K562 (cell line): ENCODE data around the gene ZKSCAN1. TPM values are rescaled to one million over a fixed set of nuclear protein-coding genes. Genes with fewer than 3 reads are reported as not detected.
A peak's percentile ranks its signal among the peaks of the same experiment; 100 is the strongest.

Experiments
- ATAC-seq: fragments of 200-7000 bp; cut with Tn5 transposase; 3 replicates; pipeline ENCODE4 v1.9.1; 2020; ENCODE audit warnings: moderate library complexity
- BruUV-seq: library from RNA; stranded (reverse); fragments of 400-500 nt; replicated peaks from 2 replicates; lab custom pipeline; 2021; lab: Mats Ljungman, UMichigan
- CTCF ChIA-PET: fragments of 300-600 bp; formaldehyde crosslinking; extraction: SDS; loops from one replicate; lab custom pipeline; 2021; ENCODE audit warnings: low intra/inter-chr PET ratio; lab: Yijun Ruan, JAX
- POLR2A ChIA-PET: fragments of 300-600, 350-650 bp; sonication (Branson Sonifier 250); formaldehyde crosslinking; extraction: SDS; loops from one replicate; lab custom pipeline; 2021; ENCODE audit warnings: antibody characterized with exemption, inconsistent platforms; lab: Yijun Ruan, JAX
- DNase-seq, 4 experiments: peaks; one replicate each; pipeline versions ENCODE4 v3.0.0 to v3.0.0-alpha.2; 2011 to 2018; ENCODE audit warnings: low spot score in 3 of 4, mixed read lengths in 3 of 4; ENCODE audit errors: extremely low read depth in 1 of 4
- FAIRE-seq: peaks from 2 replicates; lab custom pipeline; 2011; peaks lifted over from hg19 to GRCh38; lab: Jason Lieb, UNC
- H2AFZ ChIP-seq: 2 replicates; pipeline ENCODE4 v1.6.0; 2011; ENCODE audit warnings: low read depth, low read length, control low read depth, inconsistent platforms
- H3K27ac ChIP-seq: fragments of 200-600 bp; 3 replicates; pipeline ENCODE4 v1.8.0; 2011; ENCODE audit warnings: low read depth, mild to moderate bottlenecking, control low read depth, inconsistent platforms, low read length, moderate library complexity, mixed read lengths; ENCODE audit errors: extremely low read depth
- H3K27me3 ChIP-seq, 2 experiments: fragments of 300-600 bp in 1 of 2; 2 replicates in 1 of 2; 3 replicates in 1 of 2; pipeline versions ENCODE4 v1.6.0 to v1.8.0; 2011; ENCODE audit warnings: inconsistent platforms in 2 of 2, low read length in 2 of 2, mild to moderate bottlenecking in 1 of 2, mixed read lengths in 1 of 2, moderate library complexity in 1 of 2; ENCODE audit not compliant: control insufficient read depth in 2 of 2, insufficient read depth in 2 of 2
- H3K36me3 ChIP-seq: fragments of 300-600 bp; 3 replicates; pipeline ENCODE4 v1.8.0; 2011; ENCODE audit warnings: mild to moderate bottlenecking, low read length, inconsistent platforms; ENCODE audit not compliant: control insufficient read depth, insufficient read depth
- H3K4me1 ChIP-seq, 2 experiments: fragments of 200-600 bp in 1 of 2; replicated peaks in 1 of 2; 2 replicates in 1 of 2; 3 replicates in 1 of 2; pipeline versions ENCODE4 v1.5.1 to v1.8.0; 2011; ENCODE audit warnings: inconsistent platforms in 2 of 2, low read length in 2 of 2, mild to moderate bottlenecking in 1 of 2, mixed read lengths in 1 of 2, moderate library complexity in 1 of 2; ENCODE audit not compliant: control insufficient read depth in 2 of 2, insufficient read depth in 2 of 2
- H3K4me2 ChIP-seq: 2 replicates; pipeline ENCODE4 v1.6.1; 2011; ENCODE audit warnings: low read length, control low read depth, inconsistent platforms, mixed read lengths; ENCODE audit not compliant: insufficient read depth
- H3K4me3 ChIP-seq: fragments of 200-600 bp; sonication (generic), shearing (Covaris generic); 2 replicates; pipeline ENCODE4 v1.5.1; 2016; ENCODE audit warnings: control low read depth, inconsistent platforms
- H3K79me2 ChIP-seq: fragments of 200-600 bp; 3 replicates; pipeline ENCODE4 v1.8.0; 2011; ENCODE audit warnings: low read length, inconsistent platforms; ENCODE audit not compliant: control insufficient read depth, insufficient read depth
- H3K9ac ChIP-seq, 2 experiments: 2 replicates each; pipeline versions ENCODE4 v1.6.0 to v1.6.1; 2011; ENCODE audit warnings: low read depth in 2 of 2, low read length in 2 of 2, control low read depth in 1 of 2, inconsistent platforms in 1 of 2, mild to moderate bottlenecking in 1 of 2, mixed read lengths in 1 of 2; ENCODE audit not compliant: insufficient read depth in 1 of 2
- H3K9me1 ChIP-seq: one replicate; pipeline ENCODE4 v1.6.0; 2011; ENCODE audit warnings: inconsistent platforms, mild to moderate bottlenecking, low read length, moderate library complexity; ENCODE audit not compliant: control insufficient read depth, insufficient read depth
- H3K9me3 ChIP-seq: replicated peaks from 2 replicates; pipeline ENCODE4 v1.5.1; 2011; ENCODE audit warnings: low read depth, low read length, inconsistent platforms; ENCODE audit not compliant: control insufficient read depth, insufficient read depth
- H4K20me1 ChIP-seq: replicated peaks from 2 replicates; pipeline ENCODE4 v1.6.1; 2011; ENCODE audit warnings: low read length, inconsistent platforms, mixed read lengths; ENCODE audit not compliant: control insufficient read depth, insufficient read depth
- CHD4 ChIP-seq: fragments of 200-600 bp; sonication (generic); IDR thresholded peaks from 3 replicates; pipeline ENCODE4 v1.6.1; 2012; ENCODE audit warnings: low read depth, mild to moderate bottlenecking, mixed read lengths, low read length, inconsistent platforms; ENCODE audit not compliant: insufficient read depth, insufficient replicate concordance, poor library complexity, severe bottlenecking
- FOXK1 ChIP-seq: sonication (generic); formaldehyde crosslinking; IDR thresholded peaks from 2 replicates; pipeline ENCODE4 v1.8.0; 2022; ENCODE audit warnings: missing genetic modification reagents, mild to moderate bottlenecking, borderline replicate concordance
- MITF ChIP-seq: IDR thresholded peaks from 2 replicates; pipeline ENCODE4 v1.6.1; 2014; ENCODE audit warnings: antibody characterized with exemption
- POLR2A ChIP-seq: fragments of 450-650 bp; conservative IDR thresholded peaks from 2 replicates; pipeline ENCODE4 v1.6.1; 2016
- PPARD ChIP-seq: fragments of 250-450 bp; sonication (Bioruptor Pico); IDR thresholded peaks from 2 replicates; pipeline ENCODE4 v1.8.0; 2022; ENCODE audit warnings: inconsistent platforms, mild to moderate bottlenecking, moderate library complexity
- RFX1 ChIP-seq: fragments of 450-650 bp; IDR thresholded peaks from 2 replicates; pipeline ENCODE4 v1.6.1; 2016; ENCODE audit warnings: mild to moderate bottlenecking, moderate library complexity
- ZHX1 ChIP-seq: fragments of 150-350 bp; conservative IDR thresholded peaks from 2 replicates; pipeline ENCODE4 v1.6.1; 2014; ENCODE audit warnings: low read length
- ZNF140 ChIP-seq: fragments of 250-450 bp; sonication (Bioruptor Pico); IDR thresholded peaks from 2 replicates; pipeline ENCODE4 v1.8.0; 2021; ENCODE audit warnings: moderate library complexity, mild to moderate bottlenecking, inconsistent platforms
- ZNF766 ChIP-seq: fragments of 200-800 bp; sonication (Bioruptor generic); conservative IDR thresholded peaks from 2 replicates; pipeline ENCODE4 v1.6.1; 2016; ENCODE audit warnings: missing genetic modification characterization, missing compliant biosample characterization
- WGBS: fragments of 100-300 bp; shearing (Covaris generic); methylation state at CpG from one replicate; pipeline ENCODE4 v1.1.6; 2016; ENCODE audit warnings: low coverage, mixed read lengths; ENCODE audit not compliant: insufficient coverage; ENCODE audit errors: missing lambda C conversion rate; 5-methylcytosine and 5-hydroxymethylcytosine counted together
- in situ Hi-C: fragments of 300-500 bp; cut with MboI; formaldehyde crosslinking; loops from 4 replicates; pipeline ENCODE4 v1.15.0; 2018; ENCODE audit warnings: inconsistent platforms, mixed read lengths
- intact Hi-C: fragments of 100-400 bp; cut with micrococcal nuclease; formaldehyde crosslinking; loops from 2 replicates; pipeline ENCODE4 v1.14.2; 2022
- polyA plus RNA-seq, 8 experiments: library from polyadenylated mRNA; depleted of rRNA in 4 of 8; stranded (reverse) in 5 of 8; unstranded in 3 of 8; fragments of >200 nt; fragmentation: Nextera tagmentation in 2 of 8; fragmentation: Illumina TruSeq in 1 of 8; extraction: Ambion mirVana in 2 of 8; extraction: Trizol in 1 of 8; gene quantifications; 2 replicates each; pipeline versions ENCODE4 v1.2.1 to v1.2.3, GENCODE V29; 2011 to 2014; ENCODE audit warnings: inconsistent platforms in 1 of 8, missing spikeins in 1 of 8
- total RNA-seq, 7 experiments: library from RNA; depleted of rRNA in 6 of 7; stranded (reverse); fragments of >200 nt in 6 of 7; fragmentation: Illumina TruSeq in 2 of 7; extraction: Trizol in 2 of 7; gene quantifications; 2 replicates each; pipeline versions ENCODE4 v1.2.1 to v1.2.3, GENCODE V29; 2011 to 2021; ENCODE audit warnings: low replicate concordance in 1 of 7

Gene ZKSCAN1
- total and polyA plus RNA-seq, 9 of the 15 experiments (the other 6 are each of a cell fraction or from before 2014, with no cell fraction given), result 5.3 to 43.0 (median 23.2) TPM

- TF ChIP-seq RFX1 (no peak), ZNF766 (CRISPR knock-in tag) (no peak), ZHX1 (no peak), ZNF140 (no peak), FOXK1 (CRISPR knock-in tag) (no peak), CHD4 (no peak), PPARD (CRISPR knock-in tag) (no peak)
Measured at GRCh38 chr7:100065452-100066186, 50.2 kb downstream of the ZKSCAN1 start (continued).

GRCh38 chr7:100066953-100067352 is 51.6 kb downstream of the ZKSCAN1 start:
- no TSS peak for BruUV-seq
- POLR2A ChIA-PET, result interaction anchor here (0.6 to 1.5 kb wide), 9 partner anchors 9 to 464 kb away, joined by 3 to 7 read pairs (median 4); partner anchors contain the start of gene ZKSCAN1
- no peak overlapping the region for H2AFZ ChIP-seq
- FAIRE-seq, result no peak
- H3K4me3 ChIP-seq, result no peak overlapping the region
- no peaks in the 10 kb centered on the region for H3K79me2 ChIP-seq
- no peak overlapping the region for H3K4me2 ChIP-seq
- peaks cover 5 to 15% of the 10 kb centered on the region in 2 experiments; a peak in 3 of 5 replicates for H3K4me1 ChIP-seq
- CTCF ChIA-PET, result no interaction called here
- peaks cover 21% of the 10 kb centered on the region for H3K9me3 ChIP-seq
- no peak for ATAC-seq
- in situ Hi-C loops, result no loop called here
- intact Hi-C loops, result no loop called here
- no peaks in the 10 kb centered on the region for H3K27me3 ChIP-seq
- no peak overlapping the region for H3K9ac ChIP-seq
- TF ChIP-seq POLR2A, result 0 out of 2 replicates have a peak, but pooled peaks have one; percentile 17
- no peak for TF ChIP-seq MITF
- TF ChIP-seq, all 486 proteins: peak for 1
- no peak for DNase-seq
- Histone ChIP-seq H3K9me1 (no peaks in the 10 kb centered on the region), H3K27ac (no peak overlapping the region), H4K20me1 (no peaks in the 10 kb centered on the region), H3K36me3 (peaks cover 52% of the 10 kb centered on the region)
- 86% methylated on average over 7 of the region's 7 CpGs for WGBS
